Measurements from ENCODE around the gene RTN4RL2. TPM values are rescaled to one million over a fixed set of nuclear protein-coding genes. Genes with fewer than 3 reads are reported as not detected.

The RTN4RL2 gene
- total RNA-seq, 1 experiment from 2014 or later, result 7.0 TPM

- Mint-ChIP-seq H3K36me3 (ENCODE audit: insufficient read depth in 1 of 3, low read depth in 3 of 3) (peaks cover 5 to 7% (median 7%) of the 10 kb centered on the region in 3 experiments; a peak in 4 of 7 replicates), H3K27me3 (ENCODE audit: low read depth) (peaks cover 74% of the 10 kb centered on the region), H3K9me3 (no peaks in the 10 kb centered on the region; a peak in 2 of 5 replicates), H3K4me3 (peak overlapping the region; percentile 66 to 67; a peak in 4 of 5 replicates), H3K4me1 (peaks cover 29 to 61% of the 10 kb centered on the region in 2 experiments), H3K27ac (no peak overlapping the region)
- Histone ChIP-seq H4K5ac (ENCODE audit: insufficient read length, low read depth, low read length) (no peak overlapping the region), H3K79me1 (ENCODE audit: insufficient read depth, low read depth, low read length, poor library complexity, severe bottlenecking) (no peaks in the 10 kb centered on the region), H2BK20ac (ENCODE audit: low read depth, low read length, poor library complexity, severe bottlenecking) (no peak overlapping the region), H3T11ph (ENCODE audit: low read length) (no peak overlapping the region), H4K20me1 (ENCODE audit: control insufficient read depth, insufficient read depth, insufficient read length) (no peaks in the 10 kb centered on the region), H3K27me3 (ENCODE audit: insufficient read depth, low read length) (peaks cover 6% of the 10 kb centered on the region; the same call in 1 of the 2 replicates), H3K9me3 (ENCODE audit: control insufficient read depth, low read depth, low read length) (no peaks in the 10 kb centered on the region), H2BK120ac (ENCODE audit: low read depth, low read length, poor library complexity, severe bottlenecking) (no peak overlapping the region), H4K8ac (replicated peaks; ENCODE audit: insufficient read length, low read depth, low read length) (no peak overlapping the region), H3K18ac (ENCODE audit: insufficient read length, low read depth, low read length) (no peak overlapping the region), H3K23ac (ENCODE audit: insufficient read length, low read depth, low read length) (no peak overlapping the region), H2AFZ (ENCODE audit: low read length) (no peak overlapping the region), H3K4me1 (ENCODE audit: insufficient read depth, low read length) (peaks cover 2% of the 10 kb centered on the region; the same call in 1 of the 2 replicates), H3K4ac (ENCODE audit: low read depth, low read length) (no peak overlapping the region), H3K23me2 (ENCODE audit: insufficient read length, low read depth, low read length, poor library complexity, severe bottlenecking) (peaks cover 6% of the 10 kb centered on the region), H3K79me2 (ENCODE audit: insufficient read depth, low read length) (no peaks in the 10 kb centered on the region), H2AK5ac (ENCODE audit: insufficient read length, low read length) (no peak overlapping the region), H3K14ac (ENCODE audit: insufficient read depth, low read length) (no peak overlapping the region; the same call in 1 of the 2 replicates), H3K56ac (ENCODE audit: insufficient read length, low read depth, low read length) (no peak overlapping the region), H2BK12ac (ENCODE audit: insufficient read length, low read depth, low read length) (no peak overlapping the region), H3K4me2 (ENCODE audit: insufficient read depth, insufficient read length, low read length) (peak overlapping the region; percentile 4), H2BK5ac (ENCODE audit: insufficient read length, low read length) (no peak overlapping the region), H4K91ac (ENCODE audit: insufficient read length, low read depth, low read length) (no peak overlapping the region), H3K9ac (ENCODE audit: extremely low read depth, insufficient read length, low read length) (no peak overlapping the region), H3K27ac (ENCODE audit: insufficient read length, low read depth, low read length) (no peak overlapping the region), H2BK15ac (ENCODE audit: low read depth, low read length) (no peak overlapping the region; the same call in 1 of the 2 replicates)
- no peak for TF ChIP-seq CTCF (conservative IDR thresholded peaks at IDR 0.05)
- peak; percentile 43 for DNase-seq
- no CpG with 5 or more reads among the region's 80 CpGs for WGBS (ENCODE audit: extremely low coverage, insufficient read length, low lambda C conversion rate)
These were observed 15.9 kb downstream of the RTN4RL2 start for GRCh38 chr11:57476047-57476756.
